NCI-H1930 (cell line): ENCODE data around the gene DAAM2.

ENCODE experiments used
- DNase-seq, 2 experiments: peaks; one replicate each; lab custom pipeline; 2025; lab: John Stamatoyannopoulos, UW

Gene DAAM2

GRCh38 chr6:39791850-39792539, at the start of gene DAAM2:
DAAM2 (plus strand) TSS chr6:39792376; CDS start chr6:39856303, 63,927 bp downstream.
- no peak for DNase-seq

GRCh38 chr6:39746795-39747194, 45.4 kb upstream of the DAAM2 start:
- no peak for DNase-seq

- DNase-seq: no peak
Measured at GRCh38 chr6:39752835-39753724, 39.1 kb upstream of the DAAM2 start.

- DNase-seq: no peak
Measured at GRCh38 chr6:39753725-39754045, 38.5 kb upstream of the DAAM2 start.

GRCh38 chr6:39754514-39755115, 37.6 kb upstream of the DAAM2 start:
- no peak for DNase-seq

GRCh38 chr6:39755231-39755630, 36.9 kb upstream of the DAAM2 start:
- no peak for DNase-seq

- DNase-seq: no peak
Measured at GRCh38 chr6:39756582-39756981, 35.6 kb upstream of the DAAM2 start.

GRCh38 chr6:39758905-39759605, 33.1 kb upstream of the DAAM2 start:
- no peak for DNase-seq

- no peak for DNase-seq
Measured at GRCh38 chr6:39760226-39760952, 31.8 kb upstream of the DAAM2 start.

- DNase-seq: no peak
Measured at GRCh38 chr6:39765508-39766065, 26.6 kb upstream of the DAAM2 start.

GRCh38 chr6:39769012-39769411, 23.2 kb upstream of the DAAM2 start:
- DNase-seq: no peak

- DNase-seq: no peak
Measured at GRCh38 chr6:39770446-39770845, 21.7 kb upstream of the DAAM2 start.

- DNase-seq: no peak
Measured at GRCh38 chr6:39772559-39773273, 19.5 kb upstream of the DAAM2 start.

- DNase-seq: no peak
Measured at GRCh38 chr6:39773782-39774181, 18.4 kb upstream of the DAAM2 start.

- no peak for DNase-seq
Measured at GRCh38 chr6:39776581-39776980, 15.6 kb upstream of the DAAM2 start.

GRCh38 chr6:39777218-39777617, 15.0 kb upstream of the DAAM2 start:
- no peak for DNase-seq

- no peak for DNase-seq
Measured at GRCh38 chr6:39777661-39778060, 14.5 kb upstream of the DAAM2 start.

GRCh38 chr6:39778581-39779255, 13.5 kb upstream of the DAAM2 start:
- DNase-seq: no peak

GRCh38 chr6:39785281-39785680, 6.9 kb upstream of the DAAM2 start:
- no peak for DNase-seq

- no peak for DNase-seq
Measured at GRCh38 chr6:39786649-39787048, 5.5 kb upstream of the DAAM2 start.
